ENCODE data around the gene BCOR. TPM values are rescaled to one million over a fixed set of nuclear protein-coding genes. Genes with fewer than 3 reads are reported as not detected.
A peak's percentile ranks its signal among the peaks of the same experiment; 100 is the strongest.

Gene BCOR
- total and polyA plus RNA-seq, 9 of the 15 experiments (the other 6 are each of a cell fraction or from before 2014, with no cell fraction given): 27.5 to 113 (median 37.6) TPM

GRCh38 chrX:40132751-40133150 is 35.0 kb upstream of the BCOR start (continued):
- TF ChIP-seq JUND (IDR thresholded peaks at IDR 0.05; ENCODE audit: borderline replicate concordance, low read depth, low read length) (peak; percentile 87), JUND (tag; IDR thresholded peaks at IDR 0.05; ENCODE audit: borderline replicate concordance, low read depth, low read length) (peak; percentile 80; the same call in 1 of the 3 replicates), ZBTB40 (IDR thresholded peaks at IDR 0.05) (0 out of 2 replicates have a peak, but pooled peaks have one; percentile 14), ZBTB40 (CRISPR knock-in tag; IDR thresholded peaks at IDR 0.05) (no peak), EP400 (IDR thresholded peaks at IDR 0.05) (peak; percentile 49), TAF15 (IDR thresholded peaks at IDR 0.05; ENCODE audit: low read depth, low read length) (no peak), SAP30 (IDR thresholded peaks at IDR 0.05; ENCODE audit: borderline replicate concordance, insufficient read depth, low read depth, low read length, poor library complexity, severe bottlenecking) (no peak), BCOR (IDR thresholded peaks at IDR 0.05) (no peak), PRPF4 (IDR thresholded peaks at IDR 0.05; ENCODE audit: insufficient read depth, low read depth, low read length, poor library complexity, severe bottlenecking) (no peak), ZNF212 (CRISPR knock-in tag; IDR thresholded peaks at IDR 0.05) (no peak), MTA3 (IDR thresholded peaks at IDR 0.05; ENCODE audit: borderline replicate concordance) (no peak), FOSL1 (tag; conservative IDR thresholded peaks at IDR 0.05) (peak; percentile 88), ZNF586 (CRISPR knock-in tag; conservative IDR thresholded peaks at IDR 0.05) (no peak), ZNF717 (CRISPR knock-in tag; IDR thresholded peaks at IDR 0.05) (no peak), ZNF197 (CRISPR knock-in tag; IDR thresholded peaks at IDR 0.05; ENCODE audit: low read depth) (no peak), ZNF184 (CRISPR knock-in tag; IDR thresholded peaks at IDR 0.05) (no peak), IRF1 (CRISPR knock-in tag; IDR thresholded peaks at IDR 0.05; ENCODE audit: borderline replicate concordance) (no peak), HMG20B (CRISPR knock-in tag; IDR thresholded peaks at IDR 0.05) (no peak), MED1 (CRISPR knock-in tag; IDR thresholded peaks at IDR 0.05; ENCODE audit: borderline replicate concordance) (no peak), CTBP1 (IDR thresholded peaks at IDR 0.05; ENCODE audit: borderline replicate concordance) (no peak), EP300 (IDR thresholded peaks at IDR 0.05; ENCODE audit: low read length) (peak; percentile 67; the same call in 1 of the 2 replicates)
